Progenitor cell of endocrine pancreas (in vitro differentiated cells): ENCODE measurements around the gene PKP2. TPM values are rescaled to one million over a fixed set of nuclear protein-coding genes. Genes with fewer than 3 reads are reported as not detected.

Experiments
- DNase-seq: peaks from one replicate; pipeline ENCODE4 v3.0.0; 2021; ENCODE audit warnings: low spot score; ENCODE audit not compliant: unreplicated experiment
- H3K27ac Mint-ChIP-seq: 2 replicates; pipeline ENCODE4 v1.8.0; 2021; ENCODE audit warnings: mild to moderate bottlenecking, moderate library complexity, mixed read lengths
- H3K27me3 Mint-ChIP-seq: 2 replicates; pipeline ENCODE4 v1.8.0; 2021; ENCODE audit warnings: mixed read lengths
- H3K36me3 Mint-ChIP-seq: 2 replicates; pipeline ENCODE4 v1.8.0; 2022; ENCODE audit warnings: mixed read lengths; ENCODE audit not compliant: insufficient read depth
- H3K4me1 Mint-ChIP-seq: 2 replicates; pipeline ENCODE4 v1.8.0; 2021; ENCODE audit warnings: low read depth, mixed read lengths
- H3K4me3 Mint-ChIP-seq: 2 replicates; pipeline ENCODE4 v1.8.0; 2021; ENCODE audit warnings: low read depth, mild to moderate bottlenecking, moderate library complexity, mixed read lengths
- H3K9me3 Mint-ChIP-seq: 2 replicates; pipeline ENCODE4 v1.8.0; 2021; ENCODE audit warnings: low read depth, mixed read lengths
- total RNA-seq: library from RNA; stranded (reverse); gene quantifications from 2 replicates; pipeline ENCODE4 v1.2.1, GENCODE V29; 2021
- TF ChIP-seq, protein P1 (sequence below): fragments of 200-600 bp; sonication (generic); IDR thresholded peaks from one replicate; pipeline ENCODE4 v1.5.0; 2021; ENCODE audit warnings: antibody characterized with exemption, mild to moderate bottlenecking; ENCODE audit not compliant: unreplicated experiment

PKP2 gene
- total RNA-seq, 1 donor from 2014 or later: 103 TPM

DNA sequence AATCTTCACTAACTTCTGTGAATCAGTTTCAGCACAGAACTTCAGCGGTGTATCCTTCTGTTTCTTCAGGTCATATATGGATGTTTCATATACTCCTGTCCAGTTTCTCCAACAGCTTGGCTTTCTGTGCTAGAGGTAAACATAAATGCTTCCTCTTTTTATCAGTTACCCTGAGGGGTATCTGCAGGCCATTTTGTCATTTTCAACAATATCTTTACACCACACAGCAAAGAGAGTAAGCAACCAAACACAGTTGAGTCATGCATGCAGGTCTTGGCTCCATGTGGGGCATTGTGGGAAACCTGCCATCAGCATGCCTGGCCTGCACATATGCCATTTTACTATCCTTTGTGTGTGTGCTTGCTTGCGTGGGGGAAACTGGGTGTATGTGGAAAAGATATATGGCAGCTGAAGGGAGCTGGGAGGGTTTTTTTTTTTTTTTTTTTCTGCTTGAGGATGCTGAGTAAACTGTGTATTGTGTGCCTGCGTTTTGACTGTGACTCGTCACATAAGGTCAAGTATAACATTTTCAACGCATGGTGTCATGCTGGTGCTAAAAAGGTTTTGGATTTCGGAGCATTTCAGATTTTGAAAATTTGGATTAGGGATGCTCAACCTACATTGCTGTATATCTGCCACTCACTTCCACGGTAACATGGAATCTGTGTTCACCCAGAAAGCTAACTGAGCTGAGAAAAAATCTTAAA, 84.7 kb downstream of the PKP2 start:
- H3K27ac Mint-ChIP-seq: no peak overlapping the region
- no peak overlapping the region for H3K4me3 Mint-ChIP-seq
- TF ChIP-seq, protein P1, sequence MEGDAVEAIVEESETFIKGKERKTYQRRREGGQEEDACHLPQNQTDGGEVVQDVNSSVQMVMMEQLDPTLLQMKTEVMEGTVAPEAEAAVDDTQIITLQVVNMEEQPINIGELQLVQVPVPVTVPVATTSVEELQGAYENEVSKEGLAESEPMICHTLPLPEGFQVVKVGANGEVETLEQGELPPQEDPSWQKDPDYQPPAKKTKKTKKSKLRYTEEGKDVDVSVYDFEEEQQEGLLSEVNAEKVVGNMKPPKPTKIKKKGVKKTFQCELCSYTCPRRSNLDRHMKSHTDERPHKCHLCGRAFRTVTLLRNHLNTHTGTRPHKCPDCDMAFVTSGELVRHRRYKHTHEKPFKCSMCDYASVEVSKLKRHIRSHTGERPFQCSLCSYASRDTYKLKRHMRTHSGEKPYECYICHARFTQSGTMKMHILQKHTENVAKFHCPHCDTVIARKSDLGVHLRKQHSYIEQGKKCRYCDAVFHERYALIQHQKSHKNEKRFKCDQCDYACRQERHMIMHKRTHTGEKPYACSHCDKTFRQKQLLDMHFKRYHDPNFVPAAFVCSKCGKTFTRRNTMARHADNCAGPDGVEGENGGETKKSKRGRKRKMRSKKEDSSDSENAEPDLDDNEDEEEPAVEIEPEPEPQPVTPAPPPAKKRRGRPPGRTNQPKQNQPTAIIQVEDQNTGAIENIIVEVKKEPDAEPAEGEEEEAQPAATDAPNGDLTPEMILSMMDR: no peak
- no peak for DNase-seq
- H3K36me3 Mint-ChIP-seq: peaks cover 80% of the 10 kb centered on the region
- H3K9me3 Mint-ChIP-seq: peaks cover 31% of the 10 kb centered on the region
- no peaks in the 10 kb centered on the region for H3K27me3 Mint-ChIP-seq
- peaks cover 4% of the 10 kb centered on the region for H3K4me1 Mint-ChIP-seq

DNA sequence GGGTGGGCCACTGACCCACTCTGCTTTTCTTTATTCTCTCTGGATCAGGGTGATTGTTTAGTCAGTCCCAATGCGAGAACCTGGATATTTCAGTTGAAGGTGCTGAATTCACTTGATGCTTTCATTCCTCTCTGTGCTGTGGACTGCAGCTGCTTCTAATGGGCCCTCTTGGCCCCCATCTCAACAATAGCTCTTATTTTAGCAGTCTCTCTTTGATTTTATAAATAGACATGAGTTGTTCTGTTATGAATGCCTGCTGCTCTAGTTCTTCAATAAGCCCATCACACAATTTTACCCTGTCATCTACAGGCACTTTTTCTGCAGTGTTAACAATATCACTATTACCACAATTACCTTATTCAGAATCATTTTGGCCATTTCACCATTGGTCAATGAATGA, 86.7 kb downstream of the PKP2 start:
- Mint-ChIP-seq H3K4me1 (no peaks in the 10 kb centered on the region), H3K4me3 (no peak overlapping the region), H3K27ac (no peak overlapping the region), H3K36me3 (peaks cover 84% of the 10 kb centered on the region), H3K9me3 (peaks cover 48% of the 10 kb centered on the region), H3K27me3 (no peaks in the 10 kb centered on the region)
- no peak for DNase-seq
- TF ChIP-seq, protein P1: no peak

DNA sequence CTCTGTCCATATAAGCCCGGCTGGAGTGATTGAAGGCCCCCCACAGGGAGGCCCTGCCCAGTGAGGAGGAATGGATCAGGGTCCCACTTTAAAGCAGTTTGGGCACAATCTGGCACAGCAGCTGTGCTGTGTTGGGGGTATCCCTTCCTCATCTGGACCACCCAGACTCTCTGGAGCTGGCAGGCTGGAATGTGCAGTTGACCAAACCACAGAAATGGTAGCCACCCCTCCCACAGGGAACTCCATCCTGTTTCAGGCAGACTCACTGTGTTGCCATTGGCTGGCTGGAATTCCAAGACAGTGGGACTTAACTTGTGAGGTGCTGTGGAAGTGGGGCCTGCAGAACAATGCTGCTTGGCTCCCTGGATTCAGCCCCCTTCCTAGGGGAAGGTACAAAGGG, 87.4 kb downstream of the PKP2 start:
- no peak overlapping the region for H3K27ac Mint-ChIP-seq
- peaks cover 79% of the 10 kb centered on the region for H3K36me3 Mint-ChIP-seq
- TF ChIP-seq, protein P1: no peak
- no peaks in the 10 kb centered on the region for H3K27me3 Mint-ChIP-seq
- H3K4me3 Mint-ChIP-seq: no peak overlapping the region
- H3K9me3 Mint-ChIP-seq: peaks cover 48% of the 10 kb centered on the region
- DNase-seq: no peak
- H3K4me1 Mint-ChIP-seq: no peaks in the 10 kb centered on the region

DNA sequence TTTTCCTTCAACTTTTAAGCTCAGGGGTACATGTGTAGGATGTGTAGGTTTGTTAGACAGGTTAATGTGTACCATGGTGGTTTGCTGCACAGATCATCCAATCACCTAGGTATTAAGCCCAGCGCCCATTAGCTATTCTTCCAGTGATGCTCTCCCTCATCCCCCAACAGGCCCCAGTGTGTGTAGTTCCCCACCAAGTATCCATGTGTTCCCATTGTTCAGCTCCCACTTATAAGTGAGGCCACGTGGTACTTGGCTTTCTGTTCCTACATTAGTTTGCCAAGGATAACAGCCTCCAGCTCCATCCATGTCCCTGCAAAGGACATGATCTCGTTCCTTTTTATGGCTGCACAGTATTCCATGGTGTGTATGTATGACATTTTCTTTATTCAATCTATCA, 92.3 kb downstream of the PKP2 start:
- Mint-ChIP-seq H3K4me1 (no peaks in the 10 kb centered on the region), H3K36me3 (peaks cover 71% of the 10 kb centered on the region), H3K27ac (no peak overlapping the region), H3K9me3 (peaks cover 46% of the 10 kb centered on the region), H3K27me3 (no peaks in the 10 kb centered on the region), H3K4me3 (no peak overlapping the region)
- TF ChIP-seq, protein P1: no peak
- DNase-seq: no peak

DNA sequence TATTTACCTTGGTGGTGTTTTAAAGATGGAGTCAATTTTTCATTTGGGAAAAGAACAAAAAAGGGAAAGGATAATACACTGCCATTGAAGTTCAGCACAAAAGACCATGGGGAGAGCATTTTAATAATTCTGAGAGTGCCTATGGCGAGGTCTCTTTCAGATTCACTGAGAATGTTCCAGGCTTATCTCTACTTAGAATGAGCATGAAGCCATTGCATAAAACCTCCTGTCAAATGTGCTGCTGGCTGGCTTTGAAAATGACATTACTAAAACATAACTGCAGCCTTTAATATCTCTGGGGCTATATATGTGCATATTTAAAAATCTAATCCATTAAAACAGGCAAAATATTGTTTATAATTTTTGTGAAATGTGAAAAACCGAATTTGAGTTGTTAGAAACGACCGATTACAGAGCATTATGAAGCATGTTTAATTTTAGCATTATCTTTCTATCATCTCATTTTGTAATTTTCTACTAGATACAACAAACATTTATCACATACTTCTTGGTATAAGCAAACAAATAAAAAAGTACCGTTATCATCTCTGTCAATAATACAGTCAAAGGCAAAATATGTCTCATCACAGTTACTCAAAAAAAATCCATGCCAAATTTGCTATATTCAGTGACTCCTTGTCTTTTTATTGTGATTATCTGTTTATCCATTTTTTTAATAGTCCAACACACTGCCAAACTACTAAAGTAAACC, 95.2 kb downstream of the PKP2 start:
- no peak overlapping the region for H3K4me3 Mint-ChIP-seq
- TF ChIP-seq, protein P1: no peak
- peaks cover 57% of the 10 kb centered on the region for H3K36me3 Mint-ChIP-seq
- no peak for DNase-seq
- peaks cover 27% of the 10 kb centered on the region for H3K9me3 Mint-ChIP-seq
- H3K27ac Mint-ChIP-seq: no peak overlapping the region
- no peaks in the 10 kb centered on the region for H3K4me1 Mint-ChIP-seq
- H3K27me3 Mint-ChIP-seq: no peaks in the 10 kb centered on the region
